GM12892 (cell line): Measurements from ENCODE around the gene SPANXN3. TPM values are rescaled to one million over a fixed set of nuclear protein-coding genes. Genes with fewer than 3 reads are reported as not detected.
"Not testable (repeated sequence)": the region's sequence is repeated elsewhere in the genome, so short reads cannot be mapped to it uniquely, and the experiment has no call there.

ENCODE experiments used
- DNase-seq: peaks from one replicate; pipeline ENCODE4 v3.0.0; 2011; ENCODE audit not compliant: insufficient read length
- FAIRE-seq: peaks from 2 replicates; lab custom pipeline; 2011; peaks lifted over from hg19 to GRCh38; lab: Jason Lieb, UNC
- POLR2A ChIP-seq: IDR thresholded peaks from 2 replicates; pipeline ENCODE4 v1.6.1; 2011; ENCODE audit warnings: low read depth, low read length, control low read depth
- POLR2AphosphoS5 ChIP-seq: IDR thresholded peaks from 2 replicates; pipeline ENCODE4 v1.6.1; 2011; ENCODE audit warnings: low read depth, low read length, control low read depth
- TAF1 ChIP-seq: IDR thresholded peaks from 2 replicates; pipeline ENCODE4 v1.6.1; 2011; ENCODE audit warnings: low read depth, mild to moderate bottlenecking, control low read depth, low read length, borderline replicate concordance
- polyA plus RNA-seq: library from polyadenylated mRNA; unstranded; fragments of >200 nt; gene quantifications from one replicate; pipeline ENCODE4 v1.2.1, GENCODE V29; 2012; ENCODE audit warnings: missing spikeins, inconsistent platforms; ENCODE audit not compliant: missing spikeins

Gene SPANXN3, protein sequence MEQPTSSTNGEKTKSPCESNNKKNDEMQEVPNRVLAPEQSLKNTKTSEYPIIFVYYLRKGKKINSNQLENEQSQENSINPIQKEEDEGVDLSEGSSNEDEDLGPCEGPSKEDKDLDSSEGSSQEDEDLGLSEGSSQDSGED
- polyA plus RNA-seq: not detected

DNA sequence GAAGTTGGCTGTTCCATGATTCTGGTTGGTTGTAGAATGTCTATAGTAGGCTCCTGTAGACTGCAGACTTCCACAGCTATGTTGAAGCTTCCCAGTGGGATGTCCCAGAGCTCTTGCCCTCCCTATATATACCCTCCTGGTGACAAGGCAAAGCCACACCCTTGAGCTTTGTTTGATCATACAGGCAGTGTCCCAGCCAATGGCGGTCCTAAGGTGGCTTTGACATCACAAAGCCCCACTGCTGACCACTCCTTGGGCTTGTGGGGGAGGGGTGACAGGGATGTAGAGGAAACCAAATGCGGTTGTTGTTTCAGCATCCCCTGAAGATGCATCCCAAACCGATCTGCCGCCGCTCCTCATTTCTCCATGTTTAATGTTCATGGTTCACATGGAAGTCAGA is at the start of gene SPANXN3:
Gene SPANXN3, minus strand, starts transcription at position 101 of the 400 bp plus-strand sequence. Its CDS starts 84 bp downstream, at position 17.
- FAIRE-seq, DNase-seq: not testable (repeated sequence)

DNA sequence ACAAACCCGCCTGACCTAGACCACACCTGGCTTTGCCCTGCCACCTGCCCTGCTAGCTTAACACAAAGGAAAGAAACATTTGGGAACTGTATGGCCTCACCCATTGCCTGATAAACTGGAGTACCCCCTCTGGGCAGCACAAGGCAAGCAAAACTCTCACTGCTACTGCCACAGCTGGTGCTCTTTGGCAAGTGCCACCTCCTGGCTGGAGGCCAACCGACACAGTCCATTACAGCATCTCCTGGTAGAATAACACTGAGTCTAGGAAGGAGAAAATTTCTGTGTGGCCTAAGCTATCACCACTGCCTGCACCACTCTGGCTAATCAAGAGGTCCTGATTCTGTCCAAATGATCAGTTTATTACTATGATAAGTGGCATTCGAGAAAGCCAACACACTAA is 18.9 kb upstream of the SPANXN3 start:
- FAIRE-seq: no peak
- TF ChIP-seq POLR2AphosphoS5: no peak
- TF ChIP-seq POLR2A: no peak
- TF ChIP-seq TAF1: no peak
- no peak for DNase-seq

DNA sequence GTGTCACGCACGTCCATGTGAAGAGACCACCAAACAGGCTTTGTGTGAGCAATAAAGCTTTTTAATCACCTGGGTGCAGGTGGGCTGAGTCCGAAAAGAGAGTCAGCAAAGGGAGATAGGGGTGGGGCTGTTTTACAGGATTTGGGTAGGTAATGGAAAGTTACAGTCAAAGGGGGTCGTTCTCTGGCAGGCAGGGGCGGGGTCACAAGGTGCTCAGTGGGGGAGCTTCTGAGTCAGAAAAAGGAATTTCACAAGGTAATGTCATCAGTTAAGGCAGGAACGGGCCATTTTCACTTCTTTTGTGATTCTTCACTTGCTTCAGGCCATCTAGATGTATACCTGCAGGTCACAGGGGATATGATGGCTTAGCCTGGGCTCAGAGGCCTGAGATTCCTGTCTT is 15.1 kb downstream of the SPANXN3 start:
- not testable (repeated sequence) for DNase-seq, FAIRE-seq

DNA sequence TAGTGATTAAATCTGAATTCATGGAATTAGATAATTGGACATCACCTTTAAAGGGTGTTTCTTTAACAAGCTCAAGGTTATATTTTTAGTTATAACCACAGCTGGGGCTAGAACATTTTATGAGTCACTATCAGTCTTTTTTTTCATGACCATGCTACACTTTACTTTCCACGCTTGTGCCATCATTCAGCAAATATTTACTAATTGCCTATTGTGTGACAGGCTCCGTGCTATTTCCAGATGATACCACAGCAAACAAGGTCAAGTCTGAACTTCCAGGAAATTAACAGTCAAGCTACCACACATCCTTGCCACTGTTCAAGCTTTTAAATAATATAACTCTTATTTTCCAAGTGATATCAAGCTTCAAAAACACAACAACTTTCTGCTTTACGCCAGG is 16.5 kb downstream of the SPANXN3 start:
- no peak for FAIRE-seq
- DNase-seq: no peak
- TF ChIP-seq POLR2A (no peak), TAF1 (no peak), POLR2AphosphoS5 (no peak)

DNA sequence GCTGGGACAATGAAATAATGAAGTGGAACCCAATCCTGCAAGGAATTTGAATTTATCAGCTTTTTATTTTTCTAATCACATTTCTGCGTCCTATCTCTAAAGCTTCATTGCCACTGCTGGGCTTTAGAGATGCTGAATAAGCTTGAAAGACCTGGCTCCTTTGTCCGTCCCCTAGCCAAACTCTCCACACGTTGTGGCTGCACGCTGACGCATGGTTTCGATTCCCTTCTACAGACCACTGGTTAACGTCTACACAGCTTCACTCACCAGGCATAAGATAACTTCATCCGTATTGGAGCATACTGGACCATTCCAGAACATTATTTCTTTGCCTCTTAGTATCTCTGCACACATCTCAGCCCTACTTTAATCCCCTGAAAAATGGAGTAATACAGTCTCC is 31.2 kb downstream of the SPANXN3 start:
- FAIRE-seq (no peak), DNase-seq (no peak)
- TF ChIP-seq POLR2A: no peak
- no peak for TF ChIP-seq POLR2AphosphoS5
- TF ChIP-seq TAF1: no peak

DNA sequence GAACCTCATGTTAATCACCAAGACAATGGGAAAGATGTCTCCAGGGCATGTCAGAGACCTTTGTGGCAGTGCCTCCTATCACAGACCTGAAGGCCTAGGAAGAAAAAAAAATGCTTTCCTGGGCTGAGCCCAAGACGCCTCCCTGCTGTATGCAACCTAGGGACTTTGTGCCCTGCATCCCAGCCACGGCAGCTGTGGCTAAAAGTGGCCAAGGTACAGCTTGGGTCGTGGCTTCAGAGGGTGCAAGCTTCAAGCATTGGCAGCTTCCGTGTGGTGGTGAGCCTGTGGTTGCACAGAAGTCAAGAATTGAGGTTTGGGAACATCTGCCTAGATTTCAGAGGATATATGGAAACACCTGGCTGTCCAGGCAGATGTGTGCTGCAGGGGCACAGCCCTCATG is 40.5 kb downstream of the SPANXN3 start:
- TF ChIP-seq POLR2AphosphoS5 (no peak), POLR2A (no peak), TAF1 (no peak)
- FAIRE-seq: no peak
- DNase-seq: no peak

DNA sequence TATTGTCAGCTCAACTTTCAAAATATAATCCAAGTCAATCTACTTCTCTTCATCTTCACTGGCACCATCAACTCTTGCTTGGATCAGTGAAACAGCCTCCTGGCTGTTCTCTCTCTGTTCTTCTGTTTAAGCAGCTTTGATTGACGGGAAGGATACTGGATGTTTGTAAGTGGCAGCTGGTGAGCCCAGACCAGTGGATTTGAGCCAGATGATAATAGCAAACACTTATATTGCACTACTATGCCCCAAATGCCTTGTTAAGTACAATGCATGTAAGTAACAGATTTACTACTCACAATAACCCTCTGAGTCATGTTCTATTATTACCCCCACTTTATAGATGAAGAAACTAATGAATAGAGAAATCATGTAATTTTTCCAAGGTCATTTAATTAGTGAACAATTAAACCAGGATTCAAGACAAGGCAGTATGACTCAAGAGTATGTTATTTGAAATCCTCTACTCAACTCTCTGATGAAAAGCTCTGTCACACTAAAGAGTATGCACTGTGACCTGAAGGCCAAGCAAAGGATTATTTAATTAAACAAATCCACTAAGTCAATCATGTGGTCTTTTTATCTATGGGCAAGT is 44.8 kb downstream of the SPANXN3 start:
- DNase-seq (no peak), FAIRE-seq (no peak)

DNA sequence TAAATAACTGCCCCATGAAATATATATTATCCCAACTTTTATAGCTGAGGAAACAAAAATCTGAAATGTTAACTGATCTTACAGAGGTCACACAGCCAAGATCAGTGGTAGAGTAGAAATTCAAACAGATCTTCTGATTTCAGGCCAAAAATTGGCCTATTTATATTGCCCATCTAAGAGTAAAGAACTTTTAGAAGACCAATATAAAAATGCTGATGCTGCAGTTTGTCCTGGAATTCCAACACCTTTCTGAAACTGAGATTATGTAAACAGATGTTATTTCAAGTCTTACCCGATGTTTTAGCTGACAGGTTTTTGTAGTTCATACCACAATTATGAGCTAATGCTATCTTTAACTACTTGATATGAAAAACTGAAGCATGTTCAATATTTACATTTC is 51.1 kb downstream of the SPANXN3 start:
- TF ChIP-seq TAF1 (no peak), POLR2A (no peak), POLR2AphosphoS5 (no peak)
- FAIRE-seq (no peak), DNase-seq (no peak)

More for the DNA sequence above, 44.8 kb downstream of the SPANXN3 start:
- TF ChIP-seq POLR2AphosphoS5 (no peak), TAF1 (no peak), POLR2A (no peak)

DNA sequence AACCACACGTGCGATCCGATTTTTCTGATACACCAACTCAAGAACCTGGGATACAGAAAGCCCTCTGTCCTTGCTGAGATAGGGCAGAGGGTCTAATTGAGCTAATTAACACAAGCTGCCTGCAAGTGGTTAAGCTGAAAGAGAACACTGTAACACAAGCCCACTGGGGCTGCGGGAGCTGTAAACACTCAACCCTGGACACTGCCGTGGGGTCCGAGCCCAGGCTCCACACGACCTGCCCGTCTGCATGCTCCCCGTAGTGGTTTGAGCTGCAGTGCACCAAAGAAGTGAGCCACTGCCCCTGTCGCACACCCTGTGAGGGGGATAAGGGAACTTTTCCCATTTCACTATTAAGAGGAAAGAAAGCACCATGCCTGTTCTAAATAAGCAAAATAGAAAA is 54.6 kb downstream of the SPANXN3 start:
- DNase-seq (no peak), FAIRE-seq (no peak)
- TF ChIP-seq POLR2AphosphoS5: no peak

DNA sequence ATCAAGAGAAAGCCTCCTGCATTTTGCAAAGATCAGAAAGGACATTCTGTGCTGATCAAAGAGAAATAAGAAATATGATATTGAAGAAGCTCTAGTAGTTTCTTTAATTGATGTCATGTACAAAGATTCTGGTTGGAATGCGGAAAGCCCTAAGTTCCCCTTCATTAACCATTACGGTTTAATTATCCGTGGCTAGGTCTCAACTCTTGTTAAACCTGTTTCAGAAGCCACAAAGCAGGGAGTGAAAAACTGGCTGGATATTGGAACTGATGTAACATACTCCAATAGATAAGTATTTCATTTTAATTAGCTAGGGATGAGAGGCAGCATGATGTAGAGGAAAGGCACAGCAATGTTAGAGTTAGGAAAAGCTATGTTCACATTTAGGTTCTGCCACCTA is 55.7 kb downstream of the SPANXN3 start:
- FAIRE-seq (no peak), DNase-seq (no peak)
- TF ChIP-seq POLR2AphosphoS5: no peak
- no peak for TF ChIP-seq TAF1
- no peak for TF ChIP-seq POLR2A
